GM12878 (cell line): ENCODE measurements around the gene KCTD14. TPM values are rescaled to one million over a fixed set of nuclear protein-coding genes. Genes with fewer than 3 reads are reported as not detected.
A peak's percentile ranks its signal among the peaks of the same experiment; 100 is the strongest.
"Not testable (repeated sequence)": the region's sequence is repeated elsewhere in the genome, so short reads cannot be mapped to it uniquely, and the experiment has no call there.

Experiments
- ATAC-seq: fragments of 200-7000 bp; cut with Tn5 transposase; 3 replicates; pipeline ENCODE4 v1.9.1; 2020; ENCODE audit warnings: mild to moderate bottlenecking, moderate library complexity
- BruUV-seq: library from RNA; stranded (reverse); fragments of 400-500 nt; replicated peaks from 2 replicates; lab custom pipeline; 2021; lab: Mats Ljungman, UMichigan
- CTCF ChIA-PET: fragments of 300-600 bp; sonication (Branson Sonifier 250); formaldehyde crosslinking; extraction: SDS; loops from one replicate; lab custom pipeline; 2021; ENCODE audit warnings: inconsistent platforms; lab: Yijun Ruan, JAX
- POLR2A ChIA-PET: fragments of 350-600 bp; formaldehyde crosslinking; extraction: SDS; loops from one replicate; lab custom pipeline; 2021; ENCODE audit warnings: inconsistent platforms; lab: Charles Lee
- RAD21 ChIA-PET: fragments of 300-600 bp; sonication (Branson Sonifier 250); formaldehyde crosslinking; loops from one replicate; lab custom pipeline; 2023; ENCODE audit warnings: antibody characterized with exemption; ENCODE audit not compliant: unreplicated experiment; lab: Charles Lee
- SMC1A ChIA-PET: fragments of 300-600 bp; sonication (Branson Sonifier 250); formaldehyde crosslinking; loops from one replicate; lab custom pipeline; 2023; ENCODE audit not compliant: unreplicated experiment, uncharacterized antibody; lab: Charles Lee
- DNase-seq: peaks from one replicate; pipeline ENCODE4 v3.0.0-alpha.2; 2011; ENCODE audit warnings: low read depth, low spot score
- FAIRE-seq: peaks from 3 replicates; lab custom pipeline; 2011; peaks lifted over from hg19 to GRCh38; lab: Jason Lieb, UNC
- H2AFZ ChIP-seq: 2 replicates; pipeline ENCODE4 v1.6.0; 2011; ENCODE audit warnings: low read depth, low read length, control low read depth; ENCODE audit not compliant: control insufficient read depth
- H3K27ac ChIP-seq: 2 replicates; pipeline ENCODE4 v1.5.1; 2011; ENCODE audit warnings: control low read depth; ENCODE audit not compliant: control insufficient read depth, insufficient read depth
- H3K27me3 ChIP-seq, 2 experiments: replicated peaks in 1 of 2; 2 replicates each; pipeline versions ENCODE4 v1.6.0 to v1.6.1; 2011; ENCODE audit warnings: low read length in 1 of 2; ENCODE audit not compliant: control insufficient read depth in 2 of 2, insufficient read depth in 2 of 2
- H3K36me3 ChIP-seq, 2 experiments: 2 replicates each; pipeline ENCODE4 v1.5.1; 2011; ENCODE audit warnings: low read length in 1 of 2; ENCODE audit not compliant: control insufficient read depth in 2 of 2, insufficient read depth in 2 of 2
- H3K4me1 ChIP-seq: 2 replicates; pipeline ENCODE4 v1.6.1; 2011; ENCODE audit warnings: mild to moderate bottlenecking, low read length, moderate library complexity, mixed read lengths; ENCODE audit not compliant: control insufficient read depth, insufficient read depth
- H3K4me2 ChIP-seq: 2 replicates; pipeline ENCODE4 v1.6.0; 2011; ENCODE audit warnings: control low read depth; ENCODE audit not compliant: control insufficient read depth, insufficient read depth
- H3K4me3 ChIP-seq: fragments of 200-600 bp; sonication (generic); 2 replicates; pipeline ENCODE4 v1.5.1; 2016
- H3K79me2 ChIP-seq: 2 replicates; pipeline ENCODE4 v1.6.0; 2011; ENCODE audit warnings: low read length; ENCODE audit not compliant: control insufficient read depth, insufficient read depth
- H3K9ac ChIP-seq: 2 replicates; pipeline ENCODE4 v1.8.0; 2011; ENCODE audit warnings: low read length, control low read depth, mixed read lengths; ENCODE audit not compliant: control insufficient read depth, insufficient read depth
- H3K9me3 ChIP-seq: replicated peaks from 3 replicates; pipeline ENCODE4 v1.5.1; 2011; ENCODE audit warnings: mild to moderate bottlenecking, low read length; ENCODE audit not compliant: control insufficient read depth, insufficient read depth
- H4K20me1 ChIP-seq: 2 replicates; pipeline ENCODE4 v1.6.0; 2011; ENCODE audit not compliant: control insufficient read depth, insufficient read depth
- BCL3 ChIP-seq: IDR thresholded peaks from 2 replicates; pipeline ENCODE4 v1.6.1; 2011; ENCODE audit warnings: borderline replicate concordance, low read depth, mild to moderate bottlenecking, moderate library complexity, low read length; ENCODE audit not compliant: insufficient read depth, poor library complexity, severe bottlenecking
- BHLHE40 ChIP-seq, 2 experiments: fragments of 450-650 bp in 1 of 2; IDR thresholded peaks; 2 replicates each; pipeline ENCODE4 v1.6.1; 2011 to 2017; ENCODE audit warnings: low read depth in 2 of 2, borderline replicate concordance in 1 of 2, improper control_type of control experiment in 1 of 2, low read length in 1 of 2, mild to moderate bottlenecking in 1 of 2
- CBFB ChIP-seq: IDR thresholded peaks from 2 replicates; pipeline ENCODE4 v1.6.1; 2016; ENCODE audit warnings: antibody characterized with exemption, low read depth
- HDGF ChIP-seq: fragments of 450-650 bp; IDR thresholded peaks from 2 replicates; pipeline ENCODE4 v1.6.1; 2016; ENCODE audit warnings: antibody characterized with exemption
- whole genome bisulfite sequencing: methylation state at CpG from one replicate; pipeline ENCODE4 v1.1.6; 2016; ENCODE audit warnings: low lambda C conversion rate; ENCODE audit not compliant: insufficient replicate concordance, insufficient coverage; ENCODE audit errors: missing lambda C conversion rate; 5-methylcytosine and 5-hydroxymethylcytosine counted together
- in situ Hi-C: fragments of 300-500 bp; cut with MboI; formaldehyde crosslinking; loops from 9 replicates; pipeline ENCODE4 v1.14.3; 2018; ENCODE audit warnings: mixed read lengths
- intact Hi-C: fragments of 100-400 bp; cut with micrococcal nuclease; formaldehyde crosslinking; loops from one replicate; pipeline ENCODE4 v1.14.2; 2022; ENCODE audit not compliant: unreplicated experiment
- polyA plus RNA-seq, 11 experiments: library from polyadenylated mRNA; depleted of rRNA in 4 of 11; unstranded in 6 of 11; stranded (reverse) in 5 of 11; fragments of >200 nt; fragmentation: Nextera tagmentation in 4 of 11; fragmentation: Illumina TruSeq in 1 of 11; extraction: Ambion mirVana in 4 of 11; extraction: Trizol in 1 of 11; gene quantifications; 1 replicate in 1 of 11; 2 replicates in 10 of 11; pipeline versions ENCODE4 v1.2.1 to v1.2.3, GENCODE V29; 2011 to 2016; ENCODE audit warnings: inconsistent platforms in 2 of 11, missing spikeins in 2 of 11, low read depth in 1 of 11
- total RNA-seq, 4 experiments: library from RNA; depleted of rRNA in 3 of 4; stranded (reverse); fragments of >200 nt in 3 of 4; fragmentation: Illumina TruSeq in 1 of 4; extraction: Trizol in 1 of 4; gene quantifications; 2 replicates each; pipeline versions ENCODE4 v1.2.1 to v1.2.3, GENCODE V29; 2013 to 2021
- TF ChIP-seq, protein P1 (sequence below): fragments of 450-650 bp; IDR thresholded peaks from 2 replicates; pipeline ENCODE4 v1.6.1; 2017; ENCODE audit warnings: mild to moderate bottlenecking, moderate library complexity

The KCTD14 gene
- total and polyA plus RNA-seq, 10 of the 15 experiments (the other 5 are each of a cell fraction or from before 2014, with no cell fraction given): 0.11 to 0.63 (median 0.48) TPM

DNA sequence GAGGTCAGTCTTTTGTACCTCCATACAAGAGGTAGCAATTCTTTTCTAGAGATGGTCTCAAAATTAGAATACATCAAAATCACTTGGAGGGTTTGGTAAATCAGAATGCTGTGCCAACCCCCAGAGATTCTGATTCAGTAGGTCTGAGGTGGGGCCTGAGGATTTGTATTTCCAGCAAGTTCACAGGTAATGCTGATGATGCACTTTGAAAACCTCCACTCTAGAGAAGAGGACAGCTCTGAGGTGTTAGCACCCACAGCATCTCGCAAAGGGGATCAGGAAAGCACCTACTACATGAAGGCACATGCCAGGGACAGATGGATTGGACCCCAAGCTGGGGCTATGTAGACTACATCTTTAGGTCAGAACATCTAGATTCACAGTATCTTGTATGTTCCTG lies 7.2 kb downstream of the KCTD14 start (continued):
- TF ChIP-seq BCL3 (no peak), CBFB (no peak), HDGF (no peak)

- H3K79me2 ChIP-seq, H3K27me3 ChIP-seq, POLR2A ChIA-PET, H3K4me3 ChIP-seq, DNase-seq, H3K9ac ChIP-seq, RAD21 ChIA-PET, in situ Hi-C loops, BruUV-seq, intact Hi-C loops, H3K9me3 ChIP-seq, H3K27ac ChIP-seq, H2AFZ ChIP-seq, H3K4me1 ChIP-seq, H3K36me3 ChIP-seq, FAIRE-seq, H3K4me2 ChIP-seq, H4K20me1 ChIP-seq: not testable (repeated sequence)
- ChIA-PET CTCF (interaction anchor here (1.0 to 1.4 kb wide), 2 partner anchors 30 to 413 kb away, joined by 3 to 6 read pairs; no protein-coding TSS in a partner anchor), SMC1A (interaction anchor here (0.9 to 2.6 kb wide), 2 partner anchors 20 to 22 kb away, joined by 3 to 6 read pairs; partner anchors contain the start of gene INTS4)
- TF ChIP-seq BHLHE40 (IDR thresholded peaks at IDR 0.05; ENCODE audit: borderline replicate concordance in 1 of 2, low read depth in 2 of 2, low read length in 1 of 2): peak in 1 of 2 experiments; percentile 41; a peak in 1 of 4 replicates
- TF ChIP-seq, protein P1, sequence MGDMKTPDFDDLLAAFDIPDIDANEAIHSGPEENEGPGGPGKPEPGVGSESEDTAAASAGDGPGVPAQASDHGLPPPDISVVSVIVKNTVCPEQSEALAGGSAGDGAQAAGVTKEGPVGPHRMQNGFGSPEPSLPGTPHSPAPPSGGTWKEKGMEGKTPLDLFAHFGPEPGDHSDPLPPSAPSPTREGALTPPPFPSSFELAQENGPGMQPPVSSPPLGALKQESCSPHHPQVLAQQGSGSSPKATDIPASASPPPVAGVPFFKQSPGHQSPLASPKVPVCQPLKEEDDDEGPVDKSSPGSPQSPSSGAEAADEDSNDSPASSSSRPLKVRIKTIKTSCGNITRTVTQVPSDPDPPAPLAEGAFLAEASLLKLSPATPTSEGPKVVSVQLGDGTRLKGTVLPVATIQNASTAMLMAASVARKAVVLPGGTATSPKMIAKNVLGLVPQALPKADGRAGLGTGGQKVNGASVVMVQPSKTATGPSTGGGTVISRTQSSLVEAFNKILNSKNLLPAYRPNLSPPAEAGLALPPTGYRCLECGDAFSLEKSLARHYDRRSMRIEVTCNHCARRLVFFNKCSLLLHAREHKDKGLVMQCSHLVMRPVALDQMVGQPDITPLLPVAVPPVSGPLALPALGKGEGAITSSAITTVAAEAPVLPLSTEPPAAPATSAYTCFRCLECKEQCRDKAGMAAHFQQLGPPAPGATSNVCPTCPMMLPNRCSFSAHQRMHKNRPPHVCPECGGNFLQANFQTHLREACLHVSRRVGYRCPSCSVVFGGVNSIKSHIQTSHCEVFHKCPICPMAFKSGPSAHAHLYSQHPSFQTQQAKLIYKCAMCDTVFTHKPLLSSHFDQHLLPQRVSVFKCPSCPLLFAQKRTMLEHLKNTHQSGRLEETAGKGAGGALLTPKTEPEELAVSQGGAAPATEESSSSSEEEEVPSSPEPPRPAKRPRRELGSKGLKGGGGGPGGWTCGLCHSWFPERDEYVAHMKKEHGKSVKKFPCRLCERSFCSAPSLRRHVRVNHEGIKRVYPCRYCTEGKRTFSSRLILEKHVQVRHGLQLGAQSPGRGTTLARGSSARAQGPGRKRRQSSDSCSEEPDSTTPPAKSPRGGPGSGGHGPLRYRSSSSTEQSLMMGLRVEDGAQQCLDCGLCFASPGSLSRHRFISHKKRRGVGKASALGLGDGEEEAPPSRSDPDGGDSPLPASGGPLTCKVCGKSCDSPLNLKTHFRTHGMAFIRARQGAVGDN: peak; percentile 87
- ATAC-seq: peak; percentile 34; the same call in 2 of the 3 replicates
- WGBS: 38% methylated on average over 6 of the region's 6 CpGs
These were observed 8.0 kb downstream of the KCTD14 start for GRCh38 chr11:78014937-78015520.
